Mucosa of rectum (tissue), 2 donors: ENCODE data around the gene ADRA1B.

ENCODE experiments used
- H3K27ac ChIP-seq, 2 donors: one replicate each; pipeline ENCODE4 v1.7.0; 2013; ENCODE audit warnings: inconsistent platforms in 2 of 2, low read depth in 2 of 2, low read length in 2 of 2
- H3K27me3 ChIP-seq, 2 donors: one replicate each; pipeline ENCODE4 v1.7.0; 2013; ENCODE audit warnings: low read length in 2 of 2; ENCODE audit not compliant: control insufficient read depth in 2 of 2, insufficient read depth in 2 of 2
- H3K36me3 ChIP-seq, 2 donors: one replicate each; pipeline ENCODE4 v1.7.0; 2013; ENCODE audit warnings: low read length in 2 of 2; ENCODE audit not compliant: control insufficient read depth in 2 of 2, insufficient read depth in 2 of 2
- H3K4me1 ChIP-seq, 2 donors: one replicate each; pipeline ENCODE4 v1.7.0; 2013; ENCODE audit warnings: low read length in 2 of 2, mild to moderate bottlenecking in 1 of 2; ENCODE audit not compliant: control insufficient read depth in 2 of 2, insufficient read depth in 2 of 2
- H3K4me3 ChIP-seq, 2 donors: one replicate each; pipeline ENCODE4 v1.7.0; 2013; ENCODE audit warnings: low read length in 2 of 2
- H3K9ac ChIP-seq, 2 donors: one replicate each; pipeline ENCODE4 v1.7.0; 2013; ENCODE audit warnings: low read length in 2 of 2, low read depth in 1 of 2, mild to moderate bottlenecking in 1 of 2
- H3K9me3 ChIP-seq, 2 donors: one replicate each; pipeline ENCODE4 v1.7.0; 2013; ENCODE audit warnings: low read length in 2 of 2; ENCODE audit not compliant: control insufficient read depth in 2 of 2
- donor health status: healthy.
- donor health status: Normal muscosa, but diverticular disease.

Gene ADRA1B

DNA sequence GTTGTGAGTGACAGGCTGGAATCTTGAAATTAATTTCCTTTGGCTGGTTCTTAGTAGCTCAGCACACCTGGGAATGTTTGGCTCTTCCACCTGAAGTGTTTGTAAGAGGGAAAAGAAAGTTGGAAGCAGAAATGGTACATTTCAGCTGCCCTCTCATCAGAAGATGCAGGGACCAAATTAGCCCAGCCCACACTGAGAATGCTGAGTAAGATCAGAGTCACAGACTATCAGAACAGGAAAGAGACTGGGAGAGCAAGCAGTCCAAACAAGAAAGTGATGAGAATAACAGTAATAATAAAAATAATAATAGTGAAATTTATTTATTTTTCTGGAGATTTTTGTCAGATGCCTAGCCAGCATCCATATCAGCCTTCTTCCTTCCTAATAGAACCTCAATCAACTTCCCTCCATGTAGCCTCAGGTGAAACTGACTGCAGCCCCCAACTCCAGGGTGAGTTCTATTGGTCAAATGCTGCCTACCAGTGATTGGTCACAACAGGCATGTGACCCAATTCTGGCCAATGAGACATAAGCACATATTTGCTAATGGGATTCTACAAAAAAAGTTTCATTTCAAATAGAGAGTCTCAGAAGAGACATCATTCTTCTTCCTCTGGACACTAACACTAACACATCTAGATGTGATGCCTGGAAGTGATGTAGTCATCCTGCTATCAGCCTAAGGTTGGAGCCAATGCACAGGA, 31.2 kb upstream of the ADRA1B start:
- no peak overlapping the region for H3K9ac ChIP-seq

DNA sequence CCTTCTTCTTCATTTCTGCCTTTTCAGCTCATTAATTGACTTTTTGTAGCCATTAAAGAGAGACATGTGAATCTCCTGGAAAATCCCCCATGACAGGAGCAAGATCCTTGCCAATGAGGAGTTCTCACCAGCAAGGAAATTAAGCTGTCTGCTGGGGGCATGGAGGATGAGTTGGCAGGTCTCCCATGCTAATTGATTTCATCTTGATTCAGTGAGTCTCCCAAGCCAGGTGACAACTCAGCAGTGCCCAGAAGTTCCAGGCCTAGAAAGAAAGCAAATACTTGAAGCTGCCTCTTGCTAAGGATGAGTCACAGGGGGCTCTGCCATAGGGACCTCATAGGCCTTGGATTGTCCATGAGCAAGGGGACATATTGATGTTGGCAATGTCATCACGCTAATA, 30.0 kb upstream of the ADRA1B start:
- Histone ChIP-seq H3K4me3 (no peak overlapping the region), H3K4me1 (no peaks in the 10 kb centered on the region), H3K27me3 (peaks cover 0 to 2% of the 10 kb centered on the region in 2 donors), H3K27ac (no peak overlapping the region), H3K9me3 (no peaks in the 10 kb centered on the region), H3K36me3 (no peaks in the 10 kb centered on the region), H3K9ac (no peak overlapping the region)

More for the DNA sequence above, 31.2 kb upstream of the ADRA1B start:
- no peak overlapping the region for H3K4me3 ChIP-seq
- H3K9me3 ChIP-seq = no peaks in the 10 kb centered on the region
- H3K27ac ChIP-seq = no peak overlapping the region
- H3K4me1 ChIP-seq = no peaks in the 10 kb centered on the region
- peaks cover 0 to 2% of the 10 kb centered on the region in 2 donors for H3K27me3 ChIP-seq
- no peaks in the 10 kb centered on the region for H3K36me3 ChIP-seq

DNA sequence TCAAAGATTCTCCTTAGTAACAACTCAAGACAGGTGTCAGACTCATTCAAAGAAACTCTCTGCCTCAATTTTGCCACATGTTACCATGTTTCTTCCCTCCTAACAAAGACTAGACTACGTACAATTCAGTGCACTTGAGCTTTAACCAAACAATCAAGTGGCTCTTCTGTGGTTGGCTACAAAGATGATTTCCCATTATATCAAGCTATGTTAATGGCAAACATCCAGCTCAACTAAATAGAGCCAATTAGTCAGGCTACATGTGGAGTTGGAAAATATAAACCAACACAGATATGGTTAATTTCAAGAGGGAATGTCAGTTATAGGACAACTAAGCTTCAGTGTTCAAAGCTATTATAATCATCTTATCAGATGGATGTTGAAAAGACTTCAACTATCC, 29.2 kb upstream of the ADRA1B start:
- no peak overlapping the region for H3K9ac ChIP-seq
- H3K4me1 ChIP-seq = no peaks in the 10 kb centered on the region
- no peaks in the 10 kb centered on the region for H3K36me3 ChIP-seq
- H3K27me3 ChIP-seq = peaks cover 0 to 2% of the 10 kb centered on the region in 2 donors
- no peak overlapping the region for H3K27ac ChIP-seq
- no peak overlapping the region for H3K4me3 ChIP-seq
- no peaks in the 10 kb centered on the region for H3K9me3 ChIP-seq

DNA sequence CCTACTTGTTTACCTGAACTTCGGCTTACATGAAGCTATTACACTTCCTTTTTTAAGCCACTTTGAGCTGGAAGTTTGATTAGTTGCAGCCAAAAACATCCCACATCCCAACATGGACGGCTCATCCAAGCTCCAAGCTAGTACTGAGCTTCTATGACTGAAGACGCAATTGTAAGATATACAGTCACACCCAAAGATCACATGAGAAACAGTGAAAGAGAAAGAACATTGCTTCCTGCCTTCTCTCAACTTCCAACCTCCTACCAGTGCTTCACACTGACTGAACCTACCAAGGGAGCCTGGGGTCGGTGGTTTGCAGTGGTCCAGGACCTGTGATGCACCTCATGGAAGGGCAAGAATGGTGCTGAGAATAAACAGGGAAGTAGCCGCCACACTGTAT, 27.4 kb upstream of the ADRA1B start:
- H3K4me3 ChIP-seq = no peak overlapping the region

DNA sequence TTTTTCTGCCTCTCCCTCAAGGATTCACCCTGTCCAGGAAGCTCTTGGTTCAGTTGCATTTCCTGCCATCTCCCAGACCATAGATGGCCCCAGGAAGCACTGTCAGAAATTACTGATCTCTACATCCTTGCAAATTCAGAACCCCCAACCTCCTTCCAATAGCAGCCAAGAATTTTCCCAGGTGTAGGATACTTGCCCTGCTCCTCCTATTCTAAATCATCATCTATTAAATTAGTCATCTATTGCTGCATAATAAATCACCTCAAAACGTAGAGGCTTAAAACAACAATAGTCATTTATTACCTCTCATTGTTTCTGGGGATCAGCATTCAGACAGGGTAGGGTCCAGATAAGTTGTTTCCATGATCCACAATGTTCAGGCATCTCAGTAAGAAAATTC, 26.1 kb upstream of the ADRA1B start:
- no peaks in the 10 kb centered on the region for H3K27me3 ChIP-seq
- H3K9ac ChIP-seq = no peak overlapping the region
- H3K36me3 ChIP-seq = no peaks in the 10 kb centered on the region
- no peaks in the 10 kb centered on the region for H3K4me1 ChIP-seq
- H3K27ac ChIP-seq = no peak overlapping the region
- H3K9me3 ChIP-seq = no peaks in the 10 kb centered on the region
- no peak overlapping the region for H3K4me3 ChIP-seq

More for the DNA sequence above, 27.4 kb upstream of the ADRA1B start:
- Histone ChIP-seq H3K36me3 (no peaks in the 10 kb centered on the region), H3K9me3 (no peaks in the 10 kb centered on the region), H3K27ac (no peak overlapping the region), H3K27me3 (no peaks in the 10 kb centered on the region), H3K4me1 (no peaks in the 10 kb centered on the region), H3K9ac (no peak overlapping the region)

DNA sequence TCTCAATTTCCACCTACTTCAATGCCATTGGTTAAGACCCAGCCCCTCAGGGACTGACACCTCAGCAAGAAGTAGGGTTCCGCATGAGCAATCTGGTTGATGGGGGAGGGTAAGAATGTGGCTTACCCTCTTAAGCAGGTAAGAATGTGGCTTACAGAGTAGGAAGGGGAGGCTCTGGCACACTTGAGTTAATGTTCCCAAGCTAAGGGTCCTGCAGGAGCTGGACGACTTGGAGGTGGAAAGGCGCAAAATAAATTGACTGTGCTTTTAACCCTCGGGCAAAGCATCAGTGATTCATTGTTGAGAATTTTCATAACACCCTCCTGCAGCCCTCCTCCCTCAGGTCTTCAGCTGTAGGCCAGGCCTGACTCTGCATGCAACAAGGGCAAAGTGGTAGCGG, 24.9 kb upstream of the ADRA1B start:
- H3K4me1 ChIP-seq = no peaks in the 10 kb centered on the region
- H3K27ac ChIP-seq = no peak overlapping the region
- H3K4me3 ChIP-seq = no peak overlapping the region
- no peaks in the 10 kb centered on the region for H3K9me3 ChIP-seq
- H3K36me3 ChIP-seq = no peaks in the 10 kb centered on the region
- no peak overlapping the region for H3K9ac ChIP-seq
- no peaks in the 10 kb centered on the region for H3K27me3 ChIP-seq

DNA sequence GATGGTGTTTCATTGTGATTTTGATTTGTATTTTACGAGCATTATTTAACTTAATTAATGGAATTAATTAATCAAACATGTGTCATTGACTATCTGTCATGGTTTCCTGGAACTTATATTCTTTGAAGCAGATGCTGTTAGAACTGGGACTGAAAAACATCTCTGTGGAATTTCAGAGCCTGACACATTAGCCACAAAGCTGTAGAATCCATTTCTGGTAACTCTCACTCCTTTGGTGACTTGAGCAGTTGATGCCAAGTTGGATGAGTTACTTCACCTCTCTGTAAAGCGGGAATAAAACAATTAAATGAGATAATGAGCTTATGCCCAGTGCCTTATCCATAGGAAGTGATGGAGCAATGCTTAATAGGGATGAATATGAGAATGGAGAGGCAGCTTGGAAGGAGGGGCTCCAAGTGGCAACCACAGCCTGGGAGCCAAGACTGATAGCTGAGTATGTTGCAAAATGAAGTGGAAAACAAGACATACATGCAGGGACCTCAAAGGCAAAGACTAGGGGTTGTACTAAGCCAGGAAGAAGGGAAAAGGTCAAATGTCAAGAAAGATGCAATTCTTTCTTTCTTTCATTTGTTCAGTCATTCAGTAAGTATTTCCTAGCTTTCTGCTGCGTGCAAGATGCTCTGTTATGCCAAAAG, 23.1 kb upstream of the ADRA1B start:
- no peak overlapping the region for H3K9ac ChIP-seq
- H3K9me3 ChIP-seq = no peaks in the 10 kb centered on the region
- no peak overlapping the region for H3K27ac ChIP-seq
- H3K27me3 ChIP-seq = no peaks in the 10 kb centered on the region
- no peak overlapping the region for H3K4me3 ChIP-seq
- H3K36me3 ChIP-seq = no peaks in the 10 kb centered on the region
- H3K4me1 ChIP-seq = no peaks in the 10 kb centered on the region

DNA sequence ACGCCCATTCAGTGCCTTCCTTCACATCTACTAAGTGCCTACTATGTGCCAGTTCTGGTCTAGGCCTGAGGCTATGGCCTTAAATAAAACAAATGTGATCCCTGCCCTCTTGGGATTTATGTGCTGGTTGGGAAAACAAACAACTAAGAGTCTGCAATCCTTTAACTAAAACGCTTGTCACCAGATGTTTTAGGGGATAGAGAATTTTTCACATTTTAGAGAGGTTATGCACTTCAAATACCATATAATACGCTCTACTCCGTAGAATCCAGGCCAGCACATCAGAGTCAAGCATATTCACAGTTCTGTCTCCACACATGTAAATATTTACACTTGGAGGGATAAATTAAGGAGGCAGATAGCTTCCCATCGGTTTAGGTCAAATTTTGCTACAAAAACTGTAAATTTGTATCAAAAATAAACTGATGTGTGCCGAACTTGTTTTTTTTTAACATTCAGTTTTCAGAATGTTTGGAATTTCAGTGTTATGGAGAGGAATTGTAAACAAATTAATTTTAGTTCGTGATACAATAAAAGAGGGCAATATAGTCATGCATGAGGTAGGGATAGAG, 22.0 kb upstream of the ADRA1B start:
- no peaks in the 10 kb centered on the region for H3K9me3 ChIP-seq
- no peak overlapping the region for H3K9ac ChIP-seq
- no peak overlapping the region for H3K4me3 ChIP-seq
- no peaks in the 10 kb centered on the region for H3K36me3 ChIP-seq
- H3K4me1 ChIP-seq = no peaks in the 10 kb centered on the region
- no peaks in the 10 kb centered on the region for H3K27me3 ChIP-seq
- H3K27ac ChIP-seq = no peak overlapping the region

DNA sequence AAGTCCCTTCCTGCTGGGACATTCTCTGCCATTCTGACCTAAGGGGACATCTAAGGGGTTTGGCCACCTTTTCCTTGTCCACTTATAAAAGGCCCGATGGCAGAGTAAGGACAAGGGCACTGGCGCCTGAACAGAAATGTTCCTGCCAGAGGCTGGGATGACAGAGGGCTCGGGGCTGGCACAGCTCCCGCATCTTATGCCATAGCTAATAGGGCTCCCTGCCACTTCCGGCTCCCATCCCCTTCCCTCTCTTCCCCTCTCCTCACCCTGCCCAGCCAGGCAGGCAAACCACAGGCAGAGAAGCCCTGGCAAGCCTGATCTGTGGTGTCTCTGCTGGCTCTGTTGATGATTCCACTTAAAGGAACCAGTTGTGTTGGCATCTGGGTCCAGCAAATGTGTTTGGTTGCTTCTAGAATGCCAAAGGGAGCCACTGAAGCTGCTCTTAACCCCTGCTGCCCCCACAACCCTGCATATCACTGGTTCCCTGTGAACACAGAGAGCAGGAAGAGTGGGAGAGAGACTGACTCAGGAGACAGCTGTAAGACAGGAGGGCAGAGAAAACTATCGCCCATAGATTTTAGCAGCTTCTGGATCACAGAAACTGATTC, 18.4 kb upstream of the ADRA1B start:
- no peak overlapping the region for H3K27ac ChIP-seq
- no peaks in the 10 kb centered on the region for H3K4me1 ChIP-seq
- no peaks in the 10 kb centered on the region for H3K36me3 ChIP-seq
- H3K9ac ChIP-seq = no peak overlapping the region
- no peaks in the 10 kb centered on the region for H3K27me3 ChIP-seq
- H3K4me3 ChIP-seq = no peak overlapping the region
- H3K9me3 ChIP-seq = no peaks in the 10 kb centered on the region
